ENCODE measurements around the gene WWOX.

The WWOX gene

GRCh38 chr16:78584991-78585390 is 485.5 kb downstream of the WWOX start:
- DNase-seq (ENCODE audit: extremely low read depth, low read depth) = no peak
- no peak for TF ChIP-seq CTCF (IDR thresholded peaks at IDR 0.05; ENCODE audit: low read depth, low read length)

- no peak for TF ChIP-seq CTCF (IDR thresholded peaks at IDR 0.05; ENCODE audit: low read depth, low read length)
- no peak for DNase-seq (ENCODE audit: extremely low read depth, low read depth)
These were observed 489.9 kb downstream of the WWOX start for GRCh38 chr16:78589331-78589730.

- DNase-seq (ENCODE audit: extremely low read depth, low read depth) = no peak
- TF ChIP-seq CTCF (IDR thresholded peaks at IDR 0.05; ENCODE audit: low read depth, low read length) = no peak
These were observed 492.2 kb downstream of the WWOX start for GRCh38 chr16:78591682-78592103.

- no peak for DNase-seq (ENCODE audit: extremely low read depth, low read depth)
- TF ChIP-seq CTCF (IDR thresholded peaks at IDR 0.05; ENCODE audit: low read depth, low read length) = no peak
These were observed 492.7 kb downstream of the WWOX start for GRCh38 chr16:78592111-78592510.

- no peak for TF ChIP-seq CTCF (IDR thresholded peaks at IDR 0.05; ENCODE audit: low read depth, low read length)
- no peak for DNase-seq (ENCODE audit: extremely low read depth, low read depth)
These were observed 493.9 kb downstream of the WWOX start for GRCh38 chr16:78593352-78593751.

- DNase-seq (ENCODE audit: extremely low read depth, low read depth) = no peak
- no peak for TF ChIP-seq CTCF (IDR thresholded peaks at IDR 0.05; ENCODE audit: low read depth, low read length)
These were observed 494.7 kb downstream of the WWOX start for GRCh38 chr16:78594191-78594590.

- TF ChIP-seq CTCF (IDR thresholded peaks at IDR 0.05; ENCODE audit: low read depth, low read length) = no peak
- no peak for DNase-seq (ENCODE audit: extremely low read depth, low read depth)
These were observed 497.0 kb downstream of the WWOX start for GRCh38 chr16:78596348-78596995.
